DND-41 (cell line): ENCODE data around the gene GLP2R.

ENCODE experiments used
- CTCF ChIP-seq: IDR thresholded peaks from 2 replicates; pipeline ENCODE4 v1.5.1; 2012; ENCODE audit warnings: borderline replicate concordance, low read length, moderate library complexity, mild to moderate bottlenecking; ENCODE audit not compliant: poor library complexity, severe bottlenecking; ENCODE audit errors: extremely low read depth
- EZH2 ChIP-seq: IDR thresholded peaks from 3 replicates; pipeline ENCODE4 v1.6.1; 2012; ENCODE audit warnings: borderline replicate concordance, low read depth, mild to moderate bottlenecking, moderate library complexity, low read length, inconsistent platforms; ENCODE audit not compliant: severe bottlenecking

GRCh38 chr17:9928601-9929333 is 103.0 kb downstream of the GLP2R start:
- no peak for TF ChIP-seq CTCF
- TF ChIP-seq EZH2 = no peak
